Dermis blood vessel endothelial cell (primary cell): ENCODE measurements around the gene FHIT. TPM values are rescaled to one million over a fixed set of nuclear protein-coding genes. Genes with fewer than 3 reads are reported as not detected.

Source experiments
- DNase-seq: peaks from one replicate; pipeline ENCODE4 v3.0.0; 2010
- total RNA-seq: library from RNA; depleted of rRNA; stranded (reverse); fragments of >200 nt; gene quantifications from 2 replicates; pipeline ENCODE4 v1.2.3, GENCODE V29; 2014

FHIT gene
- total RNA-seq, 1 donor from 2014 or later = 0.51 TPM

DNA sequence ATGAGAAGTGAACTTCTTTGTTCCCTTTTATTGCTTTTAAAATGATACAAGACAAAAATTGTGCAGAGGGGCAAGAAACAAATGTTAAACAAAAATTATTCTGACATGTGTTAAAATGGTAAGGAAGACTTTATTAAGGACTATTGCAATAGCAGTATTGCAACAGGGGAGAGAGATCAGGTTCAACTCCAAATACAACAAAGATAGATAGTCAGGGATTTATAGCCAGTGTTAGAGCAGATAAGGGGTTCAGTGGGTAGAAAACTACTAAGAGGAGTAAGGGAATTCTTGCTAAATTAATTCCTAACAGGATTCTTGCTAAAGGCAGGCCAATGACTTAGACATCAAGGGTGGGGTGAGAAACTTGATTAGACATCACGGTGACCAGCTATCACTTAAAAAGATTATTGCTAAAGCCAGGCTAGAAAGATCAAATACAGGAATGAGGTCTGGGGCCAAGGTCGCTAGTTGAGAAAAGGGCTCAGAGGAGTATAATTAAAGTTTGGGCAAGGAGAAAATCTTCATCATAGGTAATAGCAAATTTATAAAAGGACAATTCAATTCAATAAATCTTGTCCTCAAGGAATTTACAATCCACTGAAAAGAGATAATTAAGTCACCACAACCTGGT is 81.5 kb downstream of the FHIT start:
- DNase-seq = no peak

DNA sequence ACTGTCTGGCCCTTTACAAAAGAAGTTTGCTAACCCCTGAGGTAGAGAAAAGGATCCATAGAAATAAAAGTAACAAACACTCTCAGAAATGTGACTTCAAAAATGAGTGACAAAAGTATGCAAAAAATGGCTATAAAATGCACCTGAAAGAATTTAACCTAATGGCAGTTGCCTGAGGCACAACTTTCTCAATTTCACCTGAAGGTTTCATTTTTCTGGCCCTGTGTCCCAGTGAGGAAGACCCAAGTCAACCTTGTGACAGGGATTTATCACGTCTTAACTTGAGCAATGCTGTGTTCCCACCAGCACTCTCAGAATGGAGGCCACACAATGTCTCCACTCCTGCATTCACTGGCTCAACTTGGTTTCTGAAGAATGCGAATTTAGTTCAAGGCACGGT is 83.0 kb downstream of the FHIT start:
- DNase-seq = no peak

- no peak for DNase-seq
These were observed 88.3 kb downstream of the FHIT start for GRCh38 chr3:61162965-61163364.

GRCh38 chr3:61158667-61159066 is 92.6 kb downstream of the FHIT start:
- DNase-seq = no peak

DNA sequence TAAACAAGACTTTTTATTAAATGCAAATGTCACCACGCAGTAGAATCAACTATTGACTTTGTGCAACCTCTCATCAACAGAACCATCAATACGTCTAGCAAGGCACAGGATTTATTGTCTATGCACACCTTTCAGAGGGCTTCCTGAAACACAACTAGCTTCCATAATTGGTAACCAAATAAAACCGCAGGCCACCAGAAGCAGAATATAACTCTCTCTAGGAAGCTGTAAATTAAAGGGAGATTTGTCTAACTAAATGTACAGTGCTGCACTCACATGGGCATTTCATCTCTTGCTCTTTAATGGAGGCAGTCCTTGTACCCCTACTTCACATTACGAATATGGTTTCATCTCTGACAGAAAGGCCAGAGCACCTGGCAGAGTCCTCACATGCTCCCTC is 93.0 kb downstream of the FHIT start:
- no peak for DNase-seq

- no peak for DNase-seq
These were observed 93.8 kb downstream of the FHIT start for GRCh38 chr3:61157414-61157813.

DNA sequence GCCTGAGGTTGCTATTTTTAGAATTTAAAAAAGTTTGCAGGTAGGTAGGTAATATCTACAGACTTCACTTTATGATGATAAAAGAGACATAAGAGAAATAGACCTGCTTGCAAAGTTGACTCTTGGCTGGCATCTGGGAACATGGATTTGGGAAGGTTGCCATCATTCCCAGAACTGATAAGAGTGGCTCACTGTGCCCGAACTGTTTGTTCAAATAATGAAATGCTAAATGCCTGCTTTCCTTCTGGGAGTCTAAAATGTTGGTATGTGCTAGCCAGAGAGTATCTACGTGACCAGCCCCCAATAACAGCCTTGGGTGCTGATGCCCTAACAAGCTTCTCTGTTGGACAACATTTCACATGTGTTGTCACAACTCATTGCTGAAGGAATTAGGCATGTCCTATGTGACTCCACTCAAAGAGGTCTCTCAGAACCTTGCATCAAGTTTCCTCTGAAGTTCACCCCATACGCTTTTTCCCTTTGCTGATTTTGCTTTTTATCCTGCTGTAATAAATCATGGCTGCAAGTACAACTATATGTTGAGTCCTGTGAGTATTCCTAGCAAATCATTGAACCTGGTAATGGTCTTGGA is 95.5 kb downstream of the FHIT start:
- no peak for DNase-seq

- no peak for DNase-seq
These were observed 96.6 kb downstream of the FHIT start for GRCh38 chr3:61154457-61155198.

DNA sequence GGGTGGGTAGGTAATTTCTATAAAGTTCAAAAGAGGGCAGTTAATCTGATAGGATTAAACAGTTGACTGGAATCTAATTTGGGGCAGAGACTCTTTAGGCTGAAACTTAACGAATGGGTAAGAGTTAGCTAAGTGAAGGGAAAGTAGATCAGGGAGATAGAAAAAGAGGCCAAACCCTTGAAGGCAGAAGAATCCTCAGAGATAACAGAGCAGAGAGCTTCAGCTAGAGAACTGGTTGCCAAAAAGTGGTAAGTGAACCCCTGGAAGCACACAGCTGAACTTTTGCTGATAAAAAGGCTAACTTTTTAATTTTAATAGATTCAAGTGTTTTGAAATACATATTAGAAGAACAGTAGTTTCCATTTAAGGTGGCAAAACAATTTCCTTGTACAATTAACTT is 99.2 kb downstream of the FHIT start:
- DNase-seq = no peak

GRCh38 chr3:61149236-61149635 is 102.0 kb downstream of the FHIT start:
- DNase-seq = no peak

GRCh38 chr3:61146010-61146890 is 105.0 kb downstream of the FHIT start:
- no peak for DNase-seq

DNA sequence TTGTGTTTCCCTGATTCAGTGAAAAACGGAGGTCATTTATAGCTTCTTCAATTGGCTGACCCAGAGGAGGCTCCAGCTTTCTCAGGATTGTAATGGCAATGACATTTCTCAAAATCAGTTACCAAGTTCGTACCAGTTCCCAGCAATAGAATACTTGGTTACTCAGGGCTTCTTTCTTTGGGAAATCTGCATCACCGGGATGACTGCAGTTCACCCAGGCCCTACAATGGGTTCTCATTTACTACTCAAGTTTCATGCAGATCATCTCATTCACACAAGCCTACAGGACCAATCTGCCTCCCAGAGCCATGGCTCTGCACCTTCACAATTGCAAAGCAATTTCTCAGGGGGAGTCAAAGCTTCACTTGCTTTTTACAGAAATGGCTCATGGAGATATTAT is 109.6 kb downstream of the FHIT start:
- DNase-seq = no peak

GRCh38 chr3:61141227-61141626 is 110.0 kb downstream of the FHIT start:
- DNase-seq = no peak

GRCh38 chr3:61139686-61140085 is 111.6 kb downstream of the FHIT start:
- no peak for DNase-seq

DNA sequence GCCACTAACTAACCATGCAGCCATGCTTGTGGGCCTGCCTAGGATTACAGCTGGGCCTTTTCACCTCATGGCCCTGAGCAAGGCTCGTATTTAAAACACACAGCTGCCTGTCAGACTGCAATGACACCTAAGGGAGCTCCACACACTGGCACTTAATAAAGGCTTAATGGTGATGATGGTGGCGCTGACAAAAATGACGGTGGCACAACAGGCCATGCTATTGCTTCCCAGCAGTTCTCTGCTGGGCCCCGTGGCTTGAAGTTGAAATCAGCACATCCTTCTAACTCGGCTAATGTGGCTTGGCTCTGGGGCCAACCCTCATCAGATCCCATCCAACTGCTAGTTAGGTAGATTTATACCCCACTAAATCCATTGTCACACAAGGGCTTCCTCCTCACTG is 112.9 kb downstream of the FHIT start:
- no peak for DNase-seq

DNA sequence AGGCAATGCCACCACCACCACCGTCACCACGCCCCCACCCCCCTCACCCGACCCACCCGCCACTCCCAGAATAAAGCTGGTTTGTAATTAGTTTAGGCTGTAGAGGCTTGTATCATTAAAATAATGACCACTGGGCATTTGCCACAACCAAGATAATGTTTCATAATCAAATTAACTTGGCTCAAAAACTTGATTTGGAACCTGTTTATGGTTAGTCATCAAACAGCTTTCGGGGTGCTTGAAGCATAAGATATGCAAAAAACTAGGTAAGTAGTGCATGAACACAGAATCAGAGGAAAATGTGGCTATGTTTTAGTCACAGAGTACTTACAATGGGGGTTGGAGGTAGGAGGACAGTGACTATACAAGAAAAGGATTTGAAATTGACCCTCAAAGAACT is 115.1 kb downstream of the FHIT start:
- no peak for DNase-seq

DNA sequence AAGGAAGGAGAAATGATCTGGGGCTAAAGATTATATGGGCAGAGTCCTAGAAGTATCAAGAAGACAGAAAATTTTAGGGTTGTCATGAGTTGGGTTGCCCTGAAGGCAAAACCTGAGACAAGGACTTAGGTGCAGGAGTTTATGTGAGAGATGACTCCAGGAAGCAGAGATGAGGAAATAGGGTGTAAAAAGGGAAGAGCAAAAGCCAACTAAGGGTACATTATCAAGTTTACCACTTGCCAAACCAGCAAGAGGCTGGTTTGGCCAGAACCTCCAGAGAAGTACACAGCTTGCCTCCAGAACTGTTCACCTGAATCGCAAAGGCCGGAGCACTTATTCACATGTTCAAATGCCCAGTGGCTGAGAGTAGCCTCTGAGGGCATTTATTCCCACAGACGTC is 116.7 kb downstream of the FHIT start:
- no peak for DNase-seq

DNA sequence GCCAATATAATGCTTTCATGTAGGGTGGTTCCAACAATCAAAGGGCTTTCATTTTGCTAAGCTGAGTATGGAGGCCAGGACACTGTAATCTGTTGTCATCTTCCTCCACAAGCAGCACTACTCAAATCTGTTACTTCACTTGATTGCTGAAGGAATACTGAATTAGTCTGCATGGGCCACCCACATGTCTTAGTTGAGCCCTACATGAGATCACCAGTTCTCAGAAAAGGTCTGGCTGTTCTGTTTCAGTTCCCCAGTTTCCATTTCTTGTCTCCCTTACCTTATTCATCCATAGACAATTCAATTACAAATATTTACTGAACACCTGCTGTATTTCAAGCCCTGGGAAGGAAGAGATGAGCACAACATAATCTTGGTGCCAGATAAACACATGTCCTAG is 119.2 kb downstream of the FHIT start:
- no peak for DNase-seq

GRCh38 chr3:61118830-61119229 is 132.4 kb downstream of the FHIT start:
- DNase-seq = no peak

- DNase-seq = no peak
These were observed 134.0 kb downstream of the FHIT start for GRCh38 chr3:61117045-61117898.

DNA sequence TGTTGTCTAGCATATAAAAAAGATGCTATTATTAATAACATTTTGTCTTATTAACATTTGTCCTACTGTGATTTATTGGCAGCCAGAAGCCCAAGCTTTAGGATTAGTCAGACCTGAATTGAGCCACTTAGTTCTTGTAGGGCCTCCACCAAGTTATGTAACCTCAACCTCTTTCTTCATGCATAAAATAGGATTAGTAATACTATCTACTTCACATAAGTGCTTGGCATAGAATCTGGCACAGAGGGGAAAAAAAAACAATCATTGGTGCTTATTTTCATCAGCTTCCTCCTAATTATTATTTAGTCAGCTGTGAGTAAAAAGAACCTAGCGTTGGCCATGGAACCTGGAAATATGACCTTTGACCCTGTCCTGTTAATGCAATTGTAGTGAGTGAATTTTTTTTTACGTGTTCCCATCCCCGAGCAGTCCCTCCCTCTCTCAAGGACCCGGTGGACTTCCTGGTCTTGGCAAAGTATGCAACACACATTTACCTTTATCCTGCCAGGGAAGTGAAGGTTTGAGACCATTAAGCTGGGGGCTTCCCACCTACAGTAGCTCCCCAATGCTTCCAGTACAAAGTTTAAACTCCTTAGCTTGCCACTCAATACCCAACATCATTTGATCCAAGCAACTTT is 136.8 kb downstream of the FHIT start:
- DNase-seq = no peak

DNA sequence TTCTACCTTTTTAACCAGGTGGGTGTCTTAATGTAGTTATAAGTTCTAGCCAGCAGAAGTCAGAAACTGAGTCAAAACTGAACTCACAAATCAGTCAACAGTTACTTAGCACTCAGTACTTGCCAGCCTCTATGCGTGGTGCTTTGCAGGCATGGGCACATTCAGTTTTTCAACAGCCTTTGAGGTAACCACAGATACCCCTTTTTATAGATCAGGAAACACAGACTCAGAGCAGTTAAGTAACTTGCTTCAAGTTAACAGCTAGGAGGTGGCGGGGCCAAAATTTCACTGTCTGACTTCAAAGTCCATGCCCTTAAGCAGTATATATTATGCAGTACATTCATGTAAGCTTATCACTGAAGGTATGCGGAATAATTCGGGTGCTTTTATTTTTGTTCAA is 139.4 kb downstream of the FHIT start:
- no peak for DNase-seq
